Naive thymus-derived CD8-positive, alpha-beta T cell (primary cell): ENCODE results near the gene TMEM179. TPM values are rescaled to one million over a fixed set of nuclear protein-coding genes. Genes with fewer than 3 reads are reported as not detected.
A peak's percentile ranks its signal among the peaks of the same experiment; 100 is the strongest.
"Not testable (repeated sequence)": the region's sequence is repeated elsewhere in the genome, so short reads cannot be mapped to it uniquely, and the experiment has no call there.

ENCODE experiments used
- ATAC-seq, 2 donors: fragments of 150-1000 bp; cut with Tn5 transposase in 1 of 2; sonication (Bioruptor Pico), chemical (Tn5 transposase) in 1 of 2; 1 replicate in 1 of 2; 2 replicates in 1 of 2; pipeline ENCODE4 v1.10.0; 2021; ENCODE audit warnings: mild to moderate bottlenecking in 2 of 2, moderate library complexity in 2 of 2
- POLR2A ChIA-PET: fragments of 350-600 bp; sonication (Branson Sonifier 250); formaldehyde crosslinking; loops from one replicate; lab custom pipeline; 2021; ENCODE audit warnings: antibody characterized with exemption; lab: Charles Lee
- DNase-seq, 10 donors: peaks; one replicate each; pipeline versions ENCODE4 v3.0.0 to v3.0.0-alpha.2; 2020 to 2022
- H3K27ac Mint-ChIP-seq, 10 donors: one replicate each; pipeline ENCODE4 v1.8.0; 2020 to 2022; ENCODE audit warnings: mild to moderate bottlenecking in 10 of 10, mixed read lengths in 10 of 10, moderate library complexity in 4 of 10, inconsistent platforms in 1 of 10
- H3K27me3 Mint-ChIP-seq, 5 donors: one replicate each; pipeline ENCODE4 v1.8.0; 2021 to 2022; ENCODE audit warnings: mixed read lengths in 5 of 5
- H3K36me3 Mint-ChIP-seq, 3 donors: one replicate each; pipeline ENCODE4 v1.8.0; 2020 to 2022; ENCODE audit warnings: mixed read lengths in 3 of 3, mild to moderate bottlenecking in 2 of 3, inconsistent platforms in 1 of 3
- H3K4me1 Mint-ChIP-seq, 4 donors: one replicate each; pipeline ENCODE4 v1.8.0; 2021 to 2022; ENCODE audit warnings: mixed read lengths in 4 of 4
- H3K4me3 Mint-ChIP-seq, 10 donors: one replicate each; pipeline ENCODE4 v1.8.0; 2020 to 2022; ENCODE audit warnings: mild to moderate bottlenecking in 10 of 10, mixed read lengths in 10 of 10, moderate library complexity in 6 of 10, inconsistent platforms in 1 of 10
- H3K9me3 Mint-ChIP-seq, 9 donors: one replicate each; pipeline ENCODE4 v1.8.0; 2020 to 2022; ENCODE audit warnings: mixed read lengths in 9 of 9, mild to moderate bottlenecking in 3 of 9, inconsistent platforms in 1 of 9, moderate library complexity in 1 of 9
- polyA plus RNA-seq, 3 donors: library from polyadenylated mRNA; unstranded; fragments of 300-500 nt; fragmentation: Illumina TruSeq; gene quantifications; one replicate each; pipeline ENCODE4 v1.2.3, GENCODE V29; 2021
- total RNA-seq, 8 experiments: library from RNA in 2 of 8; stranded (reverse) in 2 of 8; gene quantifications; one replicate each; pipeline ENCODE4 v1.2.3 and lab custom pipeline; 2021 to 2026

TMEM179 gene
- not detected for total RNA-seq
- polyA plus RNA-seq, result not detected
- total RNA-seq (lab: John Stamatoyannopoulos, UW), result 0 to 0.17 (median 0) reads per million in 6 experiments

DNA sequence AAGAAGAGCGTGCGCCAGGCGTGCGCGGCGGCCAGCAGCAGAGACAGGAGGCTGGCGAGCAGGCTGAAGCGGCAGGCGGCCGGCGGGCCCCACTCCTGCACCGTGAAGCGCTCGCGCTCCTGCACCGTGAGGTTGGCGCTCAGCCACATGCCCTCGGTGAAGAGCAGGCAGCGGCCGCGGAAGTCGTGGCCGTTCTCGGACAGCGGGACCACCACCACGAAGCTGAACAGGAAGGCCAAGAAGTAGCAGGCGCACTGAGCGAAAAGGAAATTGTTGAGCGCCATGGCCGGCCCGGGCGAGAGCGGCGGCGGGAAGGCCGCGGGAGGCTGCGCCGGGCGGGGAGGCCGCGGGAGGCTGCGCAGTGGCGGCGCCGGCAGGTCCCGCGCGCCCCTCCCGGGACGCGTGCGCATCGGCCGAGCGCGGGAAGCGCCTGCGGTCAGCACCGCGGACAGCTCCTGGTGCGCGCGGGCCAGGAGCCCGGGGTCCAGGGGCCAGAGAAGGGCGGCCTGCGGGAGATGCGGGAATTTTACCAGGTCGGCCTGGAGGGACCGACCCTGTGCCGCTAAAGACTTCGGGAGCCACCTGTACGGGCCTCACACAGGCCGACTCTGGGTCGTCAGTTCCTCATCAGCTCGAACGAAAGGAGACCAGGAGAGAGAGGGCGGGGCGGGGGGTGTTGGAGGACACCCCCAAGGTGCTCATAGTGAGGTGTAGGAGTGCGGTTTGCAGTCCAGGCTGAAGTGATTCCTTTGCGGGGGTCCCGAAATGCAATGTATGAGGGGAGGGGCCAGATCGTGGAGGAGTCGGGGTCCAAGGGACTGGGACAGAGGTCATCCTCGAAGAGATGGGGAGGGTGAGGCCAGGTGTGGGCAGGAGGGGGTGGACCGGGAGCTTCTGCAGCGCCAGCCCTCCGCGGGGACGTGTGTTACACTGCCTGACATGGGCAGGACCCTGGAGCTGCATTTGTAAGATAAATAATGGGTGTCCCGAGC lies at the start of gene TMEM179:
Gene TMEM179 (minus strand): TSS at position 315 of the 992 bp plus-strand sequence. CDS start 31 bp downstream, at position 284.
- Mint-ChIP-seq H3K27me3 (peaks cover 21 to 94% (median 48%) of the 10 kb centered on the region in 5 donors), H3K4me1 (peaks cover 0 to 20% (median 9%) of the 10 kb centered on the region in 4 donors), H3K36me3 (peaks cover 0 to 4% (median 0%) of the 10 kb centered on the region in 3 donors), H3K4me3 (peak within 1 kb of the TSS in 2 of 10 donors; percentile 19 to 57), H3K9me3 (peaks cover 0 to 2% (median 0%) of the 10 kb centered on the region in 9 donors), H3K27ac (no peak within 1 kb of the TSS)
- POLR2A ChIA-PET, result no interaction called here
- ATAC-seq (no peak), DNase-seq (peak in 1 of 10 donors; percentile 51)

DNA sequence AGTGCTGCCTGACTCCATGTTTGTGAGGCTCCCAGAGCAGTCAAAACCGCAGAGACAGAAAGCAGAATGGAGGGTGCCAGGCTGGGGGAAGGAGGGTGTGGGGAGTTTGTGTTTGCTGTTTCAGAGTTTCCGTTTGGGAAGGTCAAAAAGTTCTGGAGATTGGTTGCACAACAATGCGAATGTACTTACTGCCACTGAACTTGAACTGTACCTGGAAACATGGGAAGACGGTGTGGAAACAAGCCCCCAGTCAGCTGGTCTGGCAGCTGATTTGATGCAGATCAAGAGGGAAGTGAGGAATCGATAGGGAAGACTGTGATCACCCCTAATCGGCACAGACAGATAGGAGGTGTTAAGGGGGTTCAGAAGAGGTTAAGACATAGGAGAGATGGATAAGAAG lies 49.5 kb upstream of the TMEM179 start:
- Mint-ChIP-seq H3K36me3 (no peaks in the 10 kb centered on the region), H3K27ac (peak overlapping the region in 1 of 10 donors; percentile 32), H3K4me3 (no peak overlapping the region), H3K27me3 (peaks cover 0 to 11% (median 1%) of the 10 kb centered on the region in 5 donors), H3K4me1 (peaks cover 10 to 49% (median 30%) of the 10 kb centered on the region in 4 donors), H3K9me3 (peaks cover 0 to 2% (median 0%) of the 10 kb centered on the region in 9 donors)
- no peak for DNase-seq
- no peak for ATAC-seq
- POLR2A ChIA-PET, result no interaction called here

DNA sequence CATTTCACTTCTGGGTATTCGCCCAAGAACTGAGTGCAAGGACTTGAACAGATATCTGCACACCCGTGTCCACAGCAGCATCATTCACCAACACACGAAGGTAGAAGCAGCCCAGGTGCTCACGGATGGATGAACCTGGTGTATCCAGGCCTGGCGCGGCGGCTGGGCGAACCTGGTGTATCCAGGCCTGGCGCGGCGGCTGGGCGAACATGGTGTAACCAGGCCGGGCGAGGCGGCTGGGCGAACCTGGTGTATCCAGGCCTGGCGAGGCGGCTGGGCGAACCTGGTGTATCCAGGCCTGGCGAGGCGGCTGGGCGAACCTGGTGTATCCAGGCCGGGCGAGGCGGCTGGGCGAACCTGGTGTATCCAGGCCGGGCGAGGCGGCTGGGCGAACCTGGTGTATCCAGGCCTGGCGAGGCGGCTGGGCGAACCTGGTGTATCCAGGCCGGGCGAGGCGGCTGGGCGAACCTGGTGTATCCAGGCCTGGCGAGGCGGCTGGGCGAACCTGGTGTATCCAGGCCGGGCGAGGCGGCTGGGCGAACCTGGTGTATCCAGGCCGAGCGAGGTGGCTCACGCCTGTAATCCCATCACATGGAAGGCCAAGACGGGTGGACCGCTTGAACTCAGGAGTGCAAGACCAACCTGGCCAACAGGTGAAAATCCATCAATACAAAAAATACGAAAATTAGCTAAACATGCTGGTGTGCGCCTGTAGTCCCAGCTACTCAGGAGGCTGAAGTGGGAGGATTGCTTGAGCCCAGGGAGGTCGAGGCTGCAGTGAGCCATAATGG lies 48.8 kb upstream of the TMEM179 start:
- DNase-seq, H3K27ac Mint-ChIP-seq, POLR2A ChIA-PET: not testable (repeated sequence)

DNA sequence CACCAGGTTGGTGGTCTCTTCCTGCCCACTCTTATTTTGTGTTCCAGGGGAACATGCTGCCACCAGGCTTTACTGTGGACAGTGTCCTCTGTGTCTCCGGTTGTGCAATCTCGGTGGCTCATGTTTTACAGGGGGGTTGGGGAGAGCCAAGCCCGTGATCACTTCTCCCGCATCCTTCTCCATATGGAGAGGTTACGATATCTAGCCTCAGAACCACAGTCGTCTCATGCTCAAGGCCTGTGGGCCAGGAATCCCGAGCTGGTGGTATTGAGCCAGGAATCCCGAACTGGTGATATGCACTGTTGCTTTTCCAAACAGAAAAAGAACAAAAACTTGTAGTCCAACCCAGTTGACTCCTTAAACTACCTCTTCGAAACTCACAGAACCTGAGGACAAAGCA lies 47.8 kb upstream of the TMEM179 start:
- Mint-ChIP-seq H3K27me3 (peaks cover 0 to 8% (median 1%) of the 10 kb centered on the region in 5 donors), H3K9me3 (peaks cover 0 to 2% (median 0%) of the 10 kb centered on the region in 9 donors), H3K27ac (peak overlapping the region in 3 of 10 donors; percentile 12 to 78 (median 77)), H3K4me1 (peaks cover 5 to 36% (median 19%) of the 10 kb centered on the region in 4 donors), H3K4me3 (no peak overlapping the region), H3K36me3 (no peaks in the 10 kb centered on the region)
- DNase-seq, result no peak
- ATAC-seq, result no peak
- POLR2A ChIA-PET, result interaction anchor here (1.0 to 1.3 kb wide), 2 partner anchors 13 to 38 kb away, joined by 3 to 4 read pairs; no protein-coding TSS in a partner anchor

More for the DNA sequence above, 48.8 kb upstream of the TMEM179 start:
- Mint-ChIP-seq H3K4me1 (peaks cover 10 to 41% (median 29%) of the 10 kb centered on the region in 4 donors), H3K27me3 (peaks cover 0 to 11% (median 1%) of the 10 kb centered on the region in 5 donors)
- H3K36me3 Mint-ChIP-seq, H3K9me3 Mint-ChIP-seq, ATAC-seq, H3K4me3 Mint-ChIP-seq: not testable (repeated sequence)

DNA sequence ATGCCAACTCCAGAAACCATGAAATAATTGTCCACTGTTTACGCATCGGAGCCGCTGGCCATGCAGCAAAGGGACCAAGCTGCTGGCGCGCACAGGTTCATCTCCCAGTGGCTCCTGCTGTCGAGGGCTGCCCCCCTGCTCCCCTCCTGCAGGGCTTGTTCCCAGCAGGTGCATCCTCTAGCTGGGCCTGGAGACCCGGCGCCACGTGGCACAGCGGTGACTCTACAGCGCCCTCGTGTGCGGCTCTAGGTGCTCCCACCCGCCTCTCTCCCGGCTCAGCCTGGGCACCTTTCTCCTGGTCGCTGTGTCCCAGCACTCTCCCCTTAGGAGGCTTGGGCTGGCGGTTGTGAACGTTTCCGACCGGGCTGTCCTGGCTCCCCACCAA lies 47.3 kb upstream of the TMEM179 start:
- DNase-seq (no peak), ATAC-seq (no peak)
- POLR2A ChIA-PET, result interaction anchor here (0.9 to 1.3 kb wide), 3 partner anchors 13 to 102 kb away, joined by 3 to 4 read pairs (median 3); partner anchors contain the start of gene SIVA1
- Mint-ChIP-seq H3K27me3 (peaks cover 0 to 8% (median 1%) of the 10 kb centered on the region in 5 donors), H3K9me3 (peaks cover 0 to 2% (median 0%) of the 10 kb centered on the region in 9 donors), H3K27ac (peak overlapping the region in 2 of 10 donors; percentile 77 to 78), H3K4me1 (peaks cover 5 to 34% (median 14%) of the 10 kb centered on the region in 4 donors), H3K36me3 (no peaks in the 10 kb centered on the region), H3K4me3 (no peak overlapping the region)

DNA sequence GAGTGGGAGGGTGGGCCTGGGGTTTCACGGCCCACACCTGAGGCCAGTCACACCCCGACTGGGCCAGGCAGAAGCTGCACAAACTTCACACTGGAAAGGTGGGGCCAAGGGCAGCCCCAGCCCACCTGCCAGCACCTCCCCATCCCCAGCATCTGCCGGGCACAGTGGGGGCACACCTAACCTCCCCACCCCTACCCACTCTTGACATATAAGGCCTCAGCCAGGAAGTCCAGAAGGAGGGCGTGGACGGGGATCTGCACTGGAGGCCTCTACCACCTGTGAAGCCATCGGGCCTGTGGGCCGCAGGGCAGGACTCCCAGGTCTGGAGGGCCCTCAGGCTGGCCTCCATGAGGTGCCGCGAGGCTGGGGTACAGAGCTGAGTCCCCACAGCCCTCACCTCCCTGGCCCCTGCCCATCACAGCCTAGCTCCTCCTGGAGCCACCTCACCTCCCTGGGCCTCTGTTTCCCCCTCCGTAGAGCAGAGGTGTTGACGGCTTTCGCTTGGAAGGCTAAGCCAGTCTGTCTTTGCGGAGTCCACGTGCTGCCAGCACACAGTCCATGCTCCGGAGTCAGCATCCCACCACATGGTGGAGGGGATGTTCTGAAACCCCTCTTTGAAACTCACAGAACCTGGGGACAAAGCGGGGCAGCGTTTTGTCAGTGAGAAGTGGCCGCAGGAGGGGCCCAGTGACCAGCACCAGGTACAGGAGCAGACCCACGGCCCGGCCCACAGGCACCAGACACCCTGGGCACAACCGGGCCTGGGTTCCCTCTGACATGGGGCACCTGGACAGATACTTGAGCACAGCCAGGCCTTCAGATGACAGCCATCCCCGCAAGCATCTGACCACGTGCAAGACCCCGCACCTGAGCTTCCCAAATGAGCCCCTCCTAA lies 46.7 kb upstream of the TMEM179 start:
- Mint-ChIP-seq H3K4me3 (no peak overlapping the region), H3K36me3 (no peaks in the 10 kb centered on the region), H3K9me3 (peaks cover 0 to 2% (median 0%) of the 10 kb centered on the region in 9 donors), H3K27me3 (peaks cover 0 to 8% (median 1%) of the 10 kb centered on the region in 5 donors), H3K27ac (no peak overlapping the region), H3K4me1 (peaks cover 5 to 27% (median 8%) of the 10 kb centered on the region in 4 donors)
- no peak for DNase-seq
- no peak for ATAC-seq
- POLR2A ChIA-PET, result interaction anchor here (0.9 to 1.3 kb wide), 3 partner anchors 14 to 102 kb away, joined by 3 to 4 read pairs (median 3); partner anchors contain the start of gene SIVA1

DNA sequence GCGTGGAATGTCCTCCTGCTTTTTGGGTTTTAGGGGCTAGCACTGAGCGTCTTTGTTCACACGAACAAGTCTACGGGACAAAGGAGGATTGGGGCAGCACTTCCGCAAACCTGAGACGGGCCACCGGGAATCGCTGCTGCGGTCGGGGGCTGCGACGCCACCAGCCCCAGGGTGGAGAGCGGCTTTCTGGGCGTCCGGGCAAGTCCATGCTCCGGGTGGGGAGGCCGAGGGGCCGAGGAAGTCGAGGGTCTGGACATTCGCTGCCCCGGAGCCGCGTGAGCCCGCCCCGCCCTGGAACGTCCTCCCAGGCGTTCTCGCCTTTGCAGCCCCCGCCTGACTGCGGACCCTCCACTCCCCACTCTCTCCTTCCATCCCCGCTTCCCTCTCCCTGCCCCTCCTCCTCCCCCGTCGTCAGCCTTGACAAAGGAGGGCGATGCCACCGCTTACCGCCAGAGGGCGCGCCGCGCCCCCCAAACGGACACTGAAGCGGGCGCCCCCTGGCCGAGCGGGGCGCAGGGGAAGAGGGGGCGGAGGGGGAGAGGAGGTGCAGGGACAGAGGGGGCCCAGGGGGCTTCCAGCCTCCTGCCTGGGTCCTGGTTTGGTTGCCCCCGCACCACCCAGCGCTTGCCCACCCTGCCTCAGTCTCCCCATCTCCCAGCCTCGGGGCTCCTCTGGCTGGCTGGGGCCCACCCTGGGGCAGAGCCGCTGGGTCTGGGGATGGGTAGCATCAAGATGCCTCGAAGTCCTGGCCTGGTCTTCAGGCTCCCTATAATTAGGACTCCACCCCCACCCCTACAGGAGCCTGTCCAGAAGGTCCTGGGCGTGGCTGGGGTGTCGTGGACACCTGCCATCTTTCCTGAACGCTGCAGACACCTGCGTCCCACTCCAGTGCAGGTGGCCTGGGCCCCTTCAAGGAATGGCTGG lies 45.7 kb upstream of the TMEM179 start:
- DNase-seq, result peak; percentile 57 to 84 (median 71)
- ATAC-seq, result peak; percentile 88 to 96
- peaks cover 0 to 18% (median 3%) of the 10 kb centered on the region in 4 donors for H3K4me1 Mint-ChIP-seq
- H3K9me3 Mint-ChIP-seq, result peaks cover 0 to 8% (median 0%) of the 10 kb centered on the region in 9 donors
- POLR2A ChIA-PET, result interaction anchor here (0.9 kb wide), 1 partner anchor 103 kb away, joined by 3 read pairs; the partner anchor contains the start of gene SIVA1
- H3K27ac Mint-ChIP-seq, result no peak overlapping the region
- peaks cover 0 to 8% (median 1%) of the 10 kb centered on the region in 5 donors for H3K27me3 Mint-ChIP-seq
- H3K4me3 Mint-ChIP-seq, result peak overlapping the region in 9 of 10 donors; percentile 7 to 73 (median 24)
- H3K36me3 Mint-ChIP-seq, result no peaks in the 10 kb centered on the region

DNA sequence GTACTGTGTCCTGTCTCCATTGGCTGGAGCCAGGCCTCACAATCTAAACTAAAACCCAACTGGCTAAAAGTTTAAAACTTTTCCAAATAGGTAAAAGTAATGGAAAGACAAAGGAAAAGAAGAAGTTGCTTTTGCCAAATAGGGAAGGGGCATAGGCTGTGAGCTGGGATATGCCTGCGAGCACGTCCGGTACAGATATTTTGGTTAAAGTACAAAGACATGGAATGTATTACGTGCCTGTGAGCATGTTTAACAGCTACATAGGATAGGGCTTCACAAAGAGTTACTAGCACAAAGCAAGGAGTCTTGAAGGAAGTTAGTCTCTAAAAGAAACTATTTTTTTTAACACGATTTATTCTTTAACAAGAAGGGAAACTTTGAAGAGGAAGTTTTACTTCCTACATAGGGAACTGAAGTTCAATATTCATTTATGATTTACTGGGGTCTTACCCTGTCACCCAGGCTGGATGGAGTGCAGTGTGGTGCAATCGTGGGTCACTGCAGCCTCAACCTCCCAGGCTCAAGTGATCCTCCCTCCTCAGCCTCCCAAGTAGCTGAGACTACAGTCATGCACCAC lies 43.0 kb upstream of the TMEM179 start:
- Mint-ChIP-seq H3K27me3 (peaks cover 0 to 9% (median 3%) of the 10 kb centered on the region in 5 donors), H3K9me3 (peaks cover 0 to 16% (median 0%) of the 10 kb centered on the region in 9 donors), H3K36me3 (no peaks in the 10 kb centered on the region), H3K4me3 (no peak overlapping the region), H3K4me1 (peaks cover 0 to 18% (median 3%) of the 10 kb centered on the region in 4 donors), H3K27ac (peak overlapping the region in 2 of 10 donors; percentile 23 to 25)
- POLR2A ChIA-PET, result no interaction called here
- DNase-seq (no peak), ATAC-seq (no peak)

DNA sequence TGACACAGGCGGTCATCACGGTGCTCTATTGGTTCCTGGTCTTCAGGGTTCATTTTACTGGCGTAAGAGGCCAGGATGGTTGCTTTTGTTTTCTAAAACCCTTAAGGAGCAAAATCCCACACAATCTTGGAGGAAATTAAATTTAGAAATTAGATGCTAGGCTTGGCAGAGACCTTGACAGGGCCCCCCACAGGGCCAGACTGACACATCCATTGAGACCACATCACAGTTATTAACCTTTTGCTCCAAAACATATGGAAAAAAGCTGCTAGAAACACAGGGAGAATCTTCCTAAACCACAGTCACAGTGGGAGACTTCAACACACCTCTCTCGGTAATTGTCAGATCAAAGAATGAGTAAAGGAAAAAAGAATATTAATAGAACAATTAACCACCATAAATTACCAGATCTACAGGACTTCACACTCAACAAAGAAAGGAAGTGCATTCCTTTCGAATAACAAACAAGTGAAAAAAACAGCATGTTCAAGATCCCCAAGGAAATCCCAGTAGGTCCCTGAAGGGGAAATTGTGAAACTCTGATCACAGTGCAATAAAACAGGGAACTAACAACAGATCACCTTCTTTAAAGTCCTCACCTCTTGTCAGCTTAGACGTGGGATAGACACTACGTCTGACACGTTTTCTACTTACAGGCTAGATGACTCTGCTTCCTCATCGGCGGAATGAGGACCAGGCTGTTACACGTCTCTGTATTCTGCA lies 40.2 kb upstream of the TMEM179 start:
- POLR2A ChIA-PET, result no interaction called here
- DNase-seq (no peak), ATAC-seq (no peak)
- H3K27me3 Mint-ChIP-seq, result peaks cover 2 to 24% (median 5%) of the 10 kb centered on the region in 5 donors
- H3K27ac Mint-ChIP-seq, result no peak overlapping the region
- H3K4me3 Mint-ChIP-seq, result no peak overlapping the region
- peaks cover 0 to 16% (median 0%) of the 10 kb centered on the region in 9 donors for H3K9me3 Mint-ChIP-seq
- H3K4me1 Mint-ChIP-seq, result peaks cover 0 to 17% (median 3%) of the 10 kb centered on the region in 4 donors
- no peaks in the 10 kb centered on the region for H3K36me3 Mint-ChIP-seq
